K562 treated with DMSO at 1 percent for 4 hours (cell line): Measurements from ENCODE around the gene PTPN13. TPM values are rescaled to one million over a fixed set of nuclear protein-coding genes. Genes with fewer than 3 reads are reported as not detected.

Experiments
- total RNA-seq: library from RNA; unstranded; fragments of 300-600 nt; gene quantifications from 2 replicates; pipeline ENCODE4 v1.2.3, GENCODE V29; 2022; ENCODE audit not compliant: insufficient read depth

The PTPN13 gene, protein sequence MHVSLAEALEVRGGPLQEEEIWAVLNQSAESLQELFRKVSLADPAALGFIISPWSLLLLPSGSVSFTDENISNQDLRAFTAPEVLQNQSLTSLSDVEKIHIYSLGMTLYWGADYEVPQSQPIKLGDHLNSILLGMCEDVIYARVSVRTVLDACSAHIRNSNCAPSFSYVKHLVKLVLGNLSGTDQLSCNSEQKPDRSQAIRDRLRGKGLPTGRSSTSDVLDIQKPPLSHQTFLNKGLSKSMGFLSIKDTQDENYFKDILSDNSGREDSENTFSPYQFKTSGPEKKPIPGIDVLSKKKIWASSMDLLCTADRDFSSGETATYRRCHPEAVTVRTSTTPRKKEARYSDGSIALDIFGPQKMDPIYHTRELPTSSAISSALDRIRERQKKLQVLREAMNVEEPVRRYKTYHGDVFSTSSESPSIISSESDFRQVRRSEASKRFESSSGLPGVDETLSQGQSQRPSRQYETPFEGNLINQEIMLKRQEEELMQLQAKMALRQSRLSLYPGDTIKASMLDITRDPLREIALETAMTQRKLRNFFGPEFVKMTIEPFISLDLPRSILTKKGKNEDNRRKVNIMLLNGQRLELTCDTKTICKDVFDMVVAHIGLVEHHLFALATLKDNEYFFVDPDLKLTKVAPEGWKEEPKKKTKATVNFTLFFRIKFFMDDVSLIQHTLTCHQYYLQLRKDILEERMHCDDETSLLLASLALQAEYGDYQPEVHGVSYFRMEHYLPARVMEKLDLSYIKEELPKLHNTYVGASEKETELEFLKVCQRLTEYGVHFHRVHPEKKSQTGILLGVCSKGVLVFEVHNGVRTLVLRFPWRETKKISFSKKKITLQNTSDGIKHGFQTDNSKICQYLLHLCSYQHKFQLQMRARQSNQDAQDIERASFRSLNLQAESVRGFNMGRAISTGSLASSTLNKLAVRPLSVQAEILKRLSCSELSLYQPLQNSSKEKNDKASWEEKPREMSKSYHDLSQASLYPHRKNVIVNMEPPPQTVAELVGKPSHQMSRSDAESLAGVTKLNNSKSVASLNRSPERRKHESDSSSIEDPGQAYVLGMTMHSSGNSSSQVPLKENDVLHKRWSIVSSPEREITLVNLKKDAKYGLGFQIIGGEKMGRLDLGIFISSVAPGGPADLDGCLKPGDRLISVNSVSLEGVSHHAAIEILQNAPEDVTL (N-terminal part only)
- not detected in 2 replicates for total RNA-seq

DNA sequence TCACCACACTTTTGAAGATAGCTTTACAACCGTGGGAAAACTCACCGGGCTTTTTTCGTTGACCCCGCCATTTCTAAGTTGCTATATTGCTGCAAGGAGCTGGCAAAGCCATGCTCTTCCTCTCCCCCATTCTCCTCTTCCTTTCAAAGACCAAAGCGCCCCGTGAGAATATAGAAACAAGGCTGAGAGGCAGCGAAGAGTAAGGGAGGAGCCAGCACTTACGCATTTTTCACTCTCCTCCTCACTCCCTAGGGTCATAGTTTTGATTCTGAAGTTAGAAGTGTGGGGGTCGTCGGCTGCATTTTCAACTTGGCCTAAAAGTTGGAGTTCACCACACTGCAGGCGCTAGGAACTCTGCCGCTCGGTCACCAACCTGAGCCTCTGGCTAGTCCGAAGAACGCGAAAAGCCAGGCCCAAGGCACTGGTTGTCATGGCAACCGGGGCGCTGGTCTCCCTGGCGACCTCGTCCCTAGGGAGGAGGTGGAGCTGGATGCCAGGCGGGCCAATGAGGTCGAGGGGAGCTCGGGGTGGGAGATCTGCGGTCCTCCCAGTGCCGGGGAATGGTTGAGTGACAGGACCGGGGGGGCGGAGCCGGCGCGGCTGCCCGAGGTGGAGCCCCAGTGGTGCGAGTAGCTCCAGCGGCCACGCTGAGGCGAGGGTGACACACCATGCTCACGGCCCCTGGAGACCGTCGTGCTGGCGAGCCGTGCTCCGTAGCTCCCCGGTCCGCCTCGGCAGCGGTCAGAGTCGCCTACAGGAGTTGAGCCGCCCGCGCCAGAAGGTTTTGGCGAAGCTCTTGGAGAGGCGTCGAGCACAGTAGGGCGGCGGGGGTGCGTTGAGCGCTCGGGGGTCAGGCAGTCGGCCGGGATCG lies at the start of gene PTPN13:
Gene PTPN13 (plus strand): TSS at position 628 of the 871 bp plus-strand sequence. CDS start 40,942 bp downstream, outside the sequence.

DNA sequence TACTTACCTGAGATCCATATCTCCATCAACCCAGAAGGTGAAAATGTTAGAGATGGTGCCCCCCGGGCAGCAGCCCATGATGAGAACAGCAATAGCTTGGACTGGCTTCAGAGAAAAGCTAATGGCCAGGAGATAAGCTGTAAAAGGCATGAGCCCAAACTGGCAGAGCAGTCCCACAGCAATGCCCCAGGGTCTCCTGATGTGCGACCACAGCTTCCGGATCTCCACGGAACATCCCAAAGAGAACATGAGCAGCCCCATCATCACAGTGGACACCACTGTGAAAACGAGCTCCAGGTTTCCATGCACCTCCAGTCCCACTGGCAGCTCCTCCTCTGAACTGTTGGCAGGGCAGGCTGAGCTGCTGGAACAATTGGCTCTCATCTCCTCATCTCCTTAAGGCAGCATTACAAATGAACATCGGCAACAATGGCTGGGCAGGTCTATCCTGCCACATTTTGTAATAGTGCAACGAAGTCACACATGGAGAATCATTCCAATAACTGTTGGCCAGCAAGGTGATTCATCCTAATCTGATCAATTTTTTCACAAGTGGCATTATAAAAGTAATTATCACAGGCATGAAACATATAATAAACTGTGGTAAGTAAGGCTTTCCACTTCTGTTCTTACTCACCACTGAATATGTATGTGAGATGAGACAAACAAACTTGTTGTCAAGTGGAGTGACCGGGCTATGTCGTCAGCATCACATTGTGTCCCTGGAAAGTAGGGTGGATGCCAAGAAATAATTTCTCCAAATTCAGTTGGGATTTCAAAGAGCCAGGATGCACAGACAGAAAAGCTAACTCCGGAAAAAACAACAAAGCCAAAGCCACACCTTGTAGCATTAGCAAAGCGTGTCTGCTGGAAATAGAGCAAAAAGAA lies 254.9 kb downstream of the PTPN13 start, which contains the start of gene SLC10A6:
Gene SLC10A6 (minus strand): TSS at position 653 of the 888 bp plus-strand sequence. CDS start 269 bp downstream, at position 384.

Other genes starting within 250 kb of the PTPN13 start
- gene MAPK10, start 234.3 kb upstream of the PTPN13 start, total RNA-seq = 0.08 TPM in 1 of 2 replicates, not detected in the other